ENCODE data around the gene LRP11. TPM values are rescaled to one million over a fixed set of nuclear protein-coding genes. Genes with fewer than 3 reads are reported as not detected.
A peak's percentile ranks its signal among the peaks of the same experiment; 100 is the strongest.

The LRP11 gene
- total and polyA plus RNA-seq, 8 donors = 5.4 to 22.2 (median 15.2) TPM

- no peaks in the 10 kb centered on the region for H3K27me3 ChIP-seq
- H3K36me3 ChIP-seq = no peaks in the 10 kb centered on the region
- peak in 2 of 6 donors; percentile 34 to 36 for DNase-seq
- ATAC-seq = peak in 1 of 4 donors; percentile 8
- peaks cover 0 to 25% (median 11%) of the 10 kb centered on the region in 3 donors for H3K4me1 ChIP-seq
- no peak for TF ChIP-seq CTCF (IDR thresholded peaks at IDR 0.05)
- H3K9me3 ChIP-seq = no peaks in the 10 kb centered on the region
- intact Hi-C loops (cut with DNase I) = no loop called here
- WGBS, 2 donors = 33 to 41% methylated on average over 7 of the region's 7 CpGs
- no peak overlapping the region for H3K4me3 ChIP-seq
- FAIRE-seq = no peak
- peak overlapping the region in 2 of 4 donors; percentile 37 to 62 for H3K27ac ChIP-seq
Observed at GRCh38 chr6:149859368-149859767, 4.8 kb downstream of the LRP11 start.

GRCh38 chr6:149857541-149857940 is 6.6 kb downstream of the LRP11 start:
- Histone ChIP-seq H3K36me3 (no peaks in the 10 kb centered on the region), H3K27me3 (no peaks in the 10 kb centered on the region), H3K9me3 (no peaks in the 10 kb centered on the region), H3K4me3 (no peak overlapping the region), H3K4me1 (peaks cover 0 to 23% (median 11%) of the 10 kb centered on the region in 3 donors), H3K27ac (no peak overlapping the region)
- FAIRE-seq (no peak), DNase-seq (no peak), ATAC-seq (no peak)
- TF ChIP-seq CTCF (IDR thresholded peaks at IDR 0.05) = no peak
- 65 to 72% methylated on average over 5 of the region's 5 CpGs for WGBS, 2 donors
- intact Hi-C loops (cut with DNase I) = no loop called here

- ATAC-seq (no peak), DNase-seq (no peak), FAIRE-seq (no peak)
- Histone ChIP-seq H3K9me3 (no peaks in the 10 kb centered on the region), H3K36me3 (peaks cover 0 to 4% (median 0%) of the 10 kb centered on the region in 3 donors), H3K27ac (no peak overlapping the region), H3K4me3 (no peak overlapping the region), H3K4me1 (peaks cover 0 to 12% (median 11%) of the 10 kb centered on the region in 3 donors), H3K27me3 (no peaks in the 10 kb centered on the region)
- no peak for TF ChIP-seq CTCF (IDR thresholded peaks at IDR 0.05)
- 86 to 90% methylated on average over 10 of the region's 10 CpGs for WGBS, 2 donors
- intact Hi-C loops (cut with DNase I) = no loop called here
Observed at GRCh38 chr6:149856256-149856994, 7.7 kb downstream of the LRP11 start.

- FAIRE-seq (no peak), DNase-seq (no peak), ATAC-seq (no peak)
- no peaks in the 10 kb centered on the region for H3K9me3 ChIP-seq
- H3K27me3 ChIP-seq = no peaks in the 10 kb centered on the region
- H3K4me3 ChIP-seq = no peak overlapping the region
- intact Hi-C loops (cut with DNase I) = no loop called here
- no peak for TF ChIP-seq CTCF (IDR thresholded peaks at IDR 0.05)
- peak overlapping the region in 1 of 4 donors; percentile 31 for H3K27ac ChIP-seq
- peaks cover 0 to 12% (median 11%) of the 10 kb centered on the region in 3 donors for H3K4me1 ChIP-seq
- 44 to 55% methylated on average over 2 of the region's 2 CpGs for WGBS, 2 donors
- H3K36me3 ChIP-seq = peaks cover 0 to 4% (median 0%) of the 10 kb centered on the region in 3 donors
Observed at GRCh38 chr6:149855741-149856140, 8.4 kb downstream of the LRP11 start.

Data from pancreas (tissue), 10 donors.